ENCODE results near the gene PLXDC2.
"Not testable (repeated sequence)": the region's sequence is repeated elsewhere in the genome, so short reads cannot be mapped to it uniquely, and the experiment has no call there.

PLXDC2 gene

GRCh38 chr10:20041931-20042330 lies 225.7 kb downstream of the PLXDC2 start:
- DNase-seq (ENCODE audit: low read depth in 2 of 2) = no peak

GRCh38 chr10:20045100-20045499 lies 228.9 kb downstream of the PLXDC2 start:
- not testable (repeated sequence) for DNase-seq (ENCODE audit: low read depth in 2 of 2)

- no peak for DNase-seq (ENCODE audit: low read depth in 2 of 2)
Observed at GRCh38 chr10:20048161-20048560, 231.9 kb downstream of the PLXDC2 start.

GRCh38 chr10:20058135-20058534 lies 241.9 kb downstream of the PLXDC2 start:
- DNase-seq (ENCODE audit: low read depth in 2 of 2) = no peak

GRCh38 chr10:20059084-20059835 lies 243.0 kb downstream of the PLXDC2 start:
- DNase-seq (ENCODE audit: low read depth in 2 of 2) = no peak

- DNase-seq (ENCODE audit: low read depth in 2 of 2) = no peak
Observed at GRCh38 chr10:20065814-20066213, 249.6 kb downstream of the PLXDC2 start.

- no peak for DNase-seq (ENCODE audit: low read depth in 2 of 2)
Observed at GRCh38 chr10:20073167-20073566, 256.9 kb downstream of the PLXDC2 start.

- DNase-seq (ENCODE audit: low read depth in 2 of 2) = no peak
Observed at GRCh38 chr10:20075713-20076112, 259.5 kb downstream of the PLXDC2 start.

- DNase-seq (ENCODE audit: low read depth in 2 of 2) = no peak
Observed at GRCh38 chr10:20084451-20084850, 268.2 kb downstream of the PLXDC2 start.

- DNase-seq (ENCODE audit: low read depth in 2 of 2) = no peak
Observed at GRCh38 chr10:20085115-20085514, 268.9 kb downstream of the PLXDC2 start.

GRCh38 chr10:20087353-20087752 lies 271.1 kb downstream of the PLXDC2 start:
- DNase-seq (ENCODE audit: low read depth in 2 of 2) = no peak

GRCh38 chr10:20088061-20088701 lies 271.9 kb downstream of the PLXDC2 start:
- no peak for DNase-seq (ENCODE audit: low read depth in 2 of 2)

GRCh38 chr10:20089879-20090278 lies 273.6 kb downstream of the PLXDC2 start:
- DNase-seq (ENCODE audit: low read depth in 2 of 2) = no peak

GRCh38 chr10:20090831-20091230 lies 274.6 kb downstream of the PLXDC2 start:
- no peak for DNase-seq (ENCODE audit: low read depth in 2 of 2)

- no peak for DNase-seq (ENCODE audit: low read depth in 2 of 2)
Observed at GRCh38 chr10:20091698-20092097, 275.5 kb downstream of the PLXDC2 start.

- DNase-seq (ENCODE audit: low read depth in 2 of 2) = no peak
Observed at GRCh38 chr10:20093600-20093999, 277.4 kb downstream of the PLXDC2 start.

GRCh38 chr10:20094226-20094976 lies 278.2 kb downstream of the PLXDC2 start:
- DNase-seq (ENCODE audit: low read depth in 2 of 2) = no peak

- no peak for DNase-seq (ENCODE audit: low read depth in 2 of 2)
Observed at GRCh38 chr10:20100171-20100570, 283.9 kb downstream of the PLXDC2 start.

GRCh38 chr10:20105236-20105635 lies 289.0 kb downstream of the PLXDC2 start:
- no peak for DNase-seq (ENCODE audit: low read depth in 2 of 2)

- no peak for DNase-seq (ENCODE audit: low read depth in 2 of 2)
Observed at GRCh38 chr10:20105931-20106330, 289.7 kb downstream of the PLXDC2 start.

GRCh38 chr10:20108021-20108420 lies 291.8 kb downstream of the PLXDC2 start:
- no peak for DNase-seq (ENCODE audit: low read depth in 2 of 2)

- DNase-seq (ENCODE audit: low read depth in 2 of 2) = no peak
Observed at GRCh38 chr10:20109613-20110012, 293.4 kb downstream of the PLXDC2 start.

Data from stimulated activated CD4-positive, alpha-beta T cell treated with anti-CD3 and anti-CD28 coated beads, Interleukin-1b, Interleukin-23, amount 100 ng/mL, for 4 hours (primary cell).